ENCODE results near the gene SRD5A3.

DNA sequence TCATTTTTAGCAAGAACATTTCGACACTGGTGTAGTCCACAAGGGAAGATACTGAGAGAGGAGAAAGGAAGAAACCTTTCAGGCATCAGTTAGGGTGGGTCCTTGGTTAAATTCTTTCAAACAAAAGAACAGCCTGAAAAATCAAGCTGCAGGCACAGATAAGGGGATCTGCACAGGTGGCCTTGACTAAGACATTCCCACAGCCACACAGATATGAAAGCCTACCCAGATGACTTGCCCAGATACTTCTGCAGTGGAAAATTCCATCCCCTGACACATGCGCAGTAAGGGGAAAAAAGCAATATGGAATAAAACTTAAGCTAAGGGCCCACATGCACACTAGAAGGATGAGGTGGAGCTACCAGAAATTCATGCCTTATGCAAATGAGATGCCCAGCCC is 40.8 kb downstream of the SRD5A3 start:
- TF ChIP-seq EP300 (IDR thresholded peaks at IDR 0.05) (no peak), POLR2A (IDR thresholded peaks at IDR 0.05) (no peak), POLR2AphosphoS5 (IDR thresholded peaks at IDR 0.05) (no peak)
- TF ChIP-seq, protein P1, sequence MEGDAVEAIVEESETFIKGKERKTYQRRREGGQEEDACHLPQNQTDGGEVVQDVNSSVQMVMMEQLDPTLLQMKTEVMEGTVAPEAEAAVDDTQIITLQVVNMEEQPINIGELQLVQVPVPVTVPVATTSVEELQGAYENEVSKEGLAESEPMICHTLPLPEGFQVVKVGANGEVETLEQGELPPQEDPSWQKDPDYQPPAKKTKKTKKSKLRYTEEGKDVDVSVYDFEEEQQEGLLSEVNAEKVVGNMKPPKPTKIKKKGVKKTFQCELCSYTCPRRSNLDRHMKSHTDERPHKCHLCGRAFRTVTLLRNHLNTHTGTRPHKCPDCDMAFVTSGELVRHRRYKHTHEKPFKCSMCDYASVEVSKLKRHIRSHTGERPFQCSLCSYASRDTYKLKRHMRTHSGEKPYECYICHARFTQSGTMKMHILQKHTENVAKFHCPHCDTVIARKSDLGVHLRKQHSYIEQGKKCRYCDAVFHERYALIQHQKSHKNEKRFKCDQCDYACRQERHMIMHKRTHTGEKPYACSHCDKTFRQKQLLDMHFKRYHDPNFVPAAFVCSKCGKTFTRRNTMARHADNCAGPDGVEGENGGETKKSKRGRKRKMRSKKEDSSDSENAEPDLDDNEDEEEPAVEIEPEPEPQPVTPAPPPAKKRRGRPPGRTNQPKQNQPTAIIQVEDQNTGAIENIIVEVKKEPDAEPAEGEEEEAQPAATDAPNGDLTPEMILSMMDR (IDR thresholded peaks at IDR 0.05), result no peak

Data from stomach (tissue), 4 donors.